Eye (tissue), 1 donor: ENCODE measurements around the gene SPATA32.
A peak's percentile ranks its signal among the peaks of the same experiment; 100 is the strongest.

Source experiments
- DNase-seq: peaks from one replicate; pipeline ENCODE4 v3.0.0-alpha.2; 2015

Gene SPATA32

DNA sequence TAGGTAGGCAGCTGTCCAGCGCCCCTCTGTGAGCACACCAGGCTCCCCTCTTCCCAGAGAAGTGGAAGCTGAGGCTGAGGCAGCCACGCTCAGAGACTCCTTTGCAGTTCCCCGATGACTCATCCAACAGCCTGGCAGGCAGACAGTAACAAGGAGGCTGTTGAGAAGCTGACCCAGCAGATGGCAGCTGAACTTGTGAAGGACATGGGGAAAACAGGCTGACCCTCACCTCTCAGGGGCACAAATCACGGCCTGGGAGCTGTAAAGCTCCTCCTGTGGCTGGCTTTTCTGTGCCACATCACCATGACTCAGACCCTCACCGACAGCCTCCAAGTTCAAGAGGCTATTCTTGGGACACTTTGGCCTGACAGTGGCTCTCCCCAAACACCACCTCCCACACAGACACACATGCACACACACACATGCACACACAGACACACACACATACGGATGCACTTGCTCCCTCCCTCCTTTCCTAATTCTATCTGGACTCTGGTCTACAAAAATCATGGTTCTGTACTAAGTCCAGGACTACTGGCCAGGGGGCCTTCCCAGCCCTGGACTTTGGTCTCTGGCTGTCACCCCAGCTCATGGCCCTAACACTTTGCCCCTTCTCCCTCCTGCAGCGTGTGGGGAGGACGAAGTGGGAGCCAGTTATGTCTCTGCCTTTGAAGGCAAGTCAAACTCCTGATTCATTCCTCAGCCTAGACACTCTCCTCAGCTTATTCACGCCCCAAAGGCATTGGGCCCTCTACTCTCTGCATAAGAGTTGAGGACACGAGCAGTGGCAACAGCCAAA is 31.7 kb upstream of the SPATA32 start:
- peak; percentile 51 for DNase-seq

DNA sequence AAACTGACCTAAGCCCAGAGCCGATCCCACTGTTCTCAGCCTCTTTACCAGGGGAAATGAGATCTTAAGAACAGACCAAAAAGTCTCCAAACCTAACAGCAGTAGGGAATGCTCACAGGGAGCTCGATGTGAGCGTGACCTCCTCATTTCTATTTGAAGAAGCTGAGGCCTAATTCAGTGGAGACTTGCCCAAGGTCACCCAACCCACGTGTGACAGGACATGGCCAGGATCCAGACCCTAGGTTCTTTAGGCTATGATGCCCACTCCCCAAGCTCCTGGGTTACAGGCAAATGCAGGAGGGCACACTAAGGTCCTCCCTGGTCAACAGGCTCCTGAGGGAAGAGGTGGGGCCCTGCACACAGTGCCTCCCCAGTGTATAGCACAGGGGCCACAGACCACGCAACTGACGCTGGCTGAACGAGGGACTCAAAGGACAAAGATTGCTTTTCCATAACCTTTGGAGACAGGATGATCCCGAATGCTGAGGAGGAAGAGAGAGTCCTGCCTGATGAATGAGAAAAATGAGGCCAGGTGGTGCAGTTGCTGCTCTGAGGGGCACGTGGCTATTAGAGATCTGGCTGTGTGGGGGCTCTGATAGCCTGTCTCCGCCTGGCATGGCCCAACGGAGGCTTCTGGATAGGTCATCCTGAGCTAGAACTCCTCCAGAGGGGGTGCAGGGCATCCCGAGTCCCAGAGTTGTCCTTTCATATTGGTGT is 31.0 kb upstream of the SPATA32 start:
- no peak for DNase-seq

DNA sequence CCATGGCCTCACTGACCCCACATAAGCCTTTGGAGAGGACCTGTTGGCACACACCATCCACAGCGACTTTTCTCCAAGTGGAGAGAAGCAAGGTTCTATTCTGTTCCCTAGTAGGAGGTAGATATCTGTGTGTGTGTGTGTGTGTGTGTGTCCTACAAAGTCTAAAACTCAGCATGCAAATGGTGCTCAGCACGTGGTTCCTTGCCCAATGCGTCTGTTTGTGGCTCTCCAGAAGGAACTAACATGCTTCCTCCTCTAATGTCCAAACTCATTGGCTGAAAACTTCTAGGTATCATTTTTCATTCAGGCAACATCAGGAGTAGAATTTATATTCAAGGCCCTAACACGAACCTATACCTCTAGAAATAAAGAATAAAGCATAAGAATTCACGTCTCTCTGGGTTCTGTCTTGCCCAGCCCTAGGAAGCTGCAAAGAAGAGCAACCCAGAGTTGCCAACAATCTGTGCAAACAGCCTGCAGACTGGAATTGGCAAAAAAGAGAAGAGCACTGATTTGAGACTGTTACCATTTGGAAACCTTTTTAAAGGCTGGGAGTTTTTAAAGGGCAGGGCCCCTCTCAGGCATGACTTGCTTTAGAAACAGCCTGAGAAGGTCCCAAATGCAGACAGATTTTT is 29.4 kb upstream of the SPATA32 start:
- no peak for DNase-seq

DNA sequence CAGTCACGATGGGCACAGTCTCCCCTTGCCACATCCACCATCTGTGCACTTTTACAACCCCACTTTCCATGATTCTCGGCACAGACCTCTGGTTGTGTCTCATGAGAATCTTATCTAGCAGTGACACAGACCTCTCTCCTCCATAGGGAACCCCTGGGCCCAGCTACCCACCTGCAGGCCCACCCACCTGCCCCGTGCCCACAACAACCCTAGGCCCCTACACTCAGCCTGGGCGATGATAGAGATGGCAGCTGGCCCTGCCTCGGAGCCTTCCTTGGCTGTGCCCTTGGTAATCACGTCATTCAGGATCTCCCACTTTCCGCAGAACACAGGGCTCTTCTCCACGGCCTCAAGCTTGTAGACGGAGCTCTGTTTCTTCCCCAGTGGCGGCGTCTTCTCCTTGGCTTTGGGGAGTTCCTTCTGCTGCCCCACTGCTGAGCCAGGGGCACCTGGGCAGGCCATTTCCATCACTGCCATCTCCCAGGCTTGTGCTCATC is 28.4 kb upstream of the SPATA32 start:
- DNase-seq: no peak

DNA sequence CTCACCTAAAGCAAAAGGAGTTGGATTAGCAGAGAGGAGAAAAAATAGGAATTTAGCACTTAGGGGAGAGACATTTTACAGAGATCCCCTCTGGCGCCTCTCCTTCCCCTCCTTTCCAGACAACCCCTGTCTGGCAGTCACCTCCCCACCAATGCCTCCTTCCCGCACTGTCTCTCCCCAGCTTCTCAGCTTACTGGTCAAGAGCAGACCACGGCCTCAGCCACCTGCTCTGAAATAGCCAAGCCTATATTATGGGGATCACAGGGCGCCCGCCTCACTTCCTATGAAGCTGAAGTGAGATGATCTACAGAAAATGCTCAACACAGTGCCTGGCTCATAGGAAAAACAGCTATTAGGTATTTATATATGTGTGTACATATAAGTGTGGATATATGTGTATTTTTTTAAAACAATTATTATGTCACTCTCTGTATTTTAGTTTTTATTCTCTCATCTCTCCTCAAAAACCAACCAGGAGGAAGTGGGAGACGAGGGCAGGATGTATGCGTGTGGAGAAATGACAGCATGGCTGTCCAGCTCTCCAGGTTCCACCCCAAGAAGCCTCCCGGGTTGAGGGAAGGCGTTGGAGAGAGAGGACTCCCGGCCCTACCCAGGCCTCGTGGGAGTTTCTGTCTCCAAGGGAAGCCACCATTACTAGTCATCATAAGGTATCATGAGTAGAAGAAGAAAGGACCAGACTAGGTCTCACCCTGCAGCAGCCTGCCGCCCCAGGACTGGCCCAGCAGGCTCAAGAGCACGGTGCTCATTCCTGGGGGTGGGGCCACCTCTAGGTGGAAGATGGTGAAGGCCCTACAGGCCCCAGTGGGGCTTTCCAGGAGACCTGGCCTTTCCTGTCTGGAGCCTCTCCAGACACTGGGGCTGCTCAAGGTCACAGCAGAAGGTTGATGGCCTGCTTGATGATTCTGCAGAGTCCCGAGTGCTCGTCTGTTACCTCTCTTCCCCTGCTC is 27.7 kb upstream of the SPATA32 start:
- DNase-seq: no peak

DNA sequence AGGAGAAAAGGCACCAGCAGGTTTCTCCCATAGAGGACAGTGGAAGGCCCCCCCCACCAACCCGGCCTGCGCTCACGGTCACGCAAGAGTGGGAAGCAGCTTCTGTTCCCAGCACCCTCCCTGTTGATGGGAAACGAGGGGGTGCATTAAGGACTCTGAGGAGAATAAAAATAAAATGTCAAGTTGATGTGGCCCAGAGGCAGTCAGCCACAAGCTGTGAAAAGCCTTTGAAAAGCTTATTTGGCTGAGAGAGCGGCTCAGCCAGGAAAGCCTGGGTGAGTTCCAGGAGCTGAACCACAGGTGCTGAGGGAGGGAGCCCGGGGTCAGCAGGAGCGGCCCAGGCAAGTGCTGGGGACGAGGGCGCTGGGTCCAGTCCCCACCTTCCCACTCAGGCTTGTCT is 26.9 kb upstream of the SPATA32 start:
- DNase-seq: no peak

DNA sequence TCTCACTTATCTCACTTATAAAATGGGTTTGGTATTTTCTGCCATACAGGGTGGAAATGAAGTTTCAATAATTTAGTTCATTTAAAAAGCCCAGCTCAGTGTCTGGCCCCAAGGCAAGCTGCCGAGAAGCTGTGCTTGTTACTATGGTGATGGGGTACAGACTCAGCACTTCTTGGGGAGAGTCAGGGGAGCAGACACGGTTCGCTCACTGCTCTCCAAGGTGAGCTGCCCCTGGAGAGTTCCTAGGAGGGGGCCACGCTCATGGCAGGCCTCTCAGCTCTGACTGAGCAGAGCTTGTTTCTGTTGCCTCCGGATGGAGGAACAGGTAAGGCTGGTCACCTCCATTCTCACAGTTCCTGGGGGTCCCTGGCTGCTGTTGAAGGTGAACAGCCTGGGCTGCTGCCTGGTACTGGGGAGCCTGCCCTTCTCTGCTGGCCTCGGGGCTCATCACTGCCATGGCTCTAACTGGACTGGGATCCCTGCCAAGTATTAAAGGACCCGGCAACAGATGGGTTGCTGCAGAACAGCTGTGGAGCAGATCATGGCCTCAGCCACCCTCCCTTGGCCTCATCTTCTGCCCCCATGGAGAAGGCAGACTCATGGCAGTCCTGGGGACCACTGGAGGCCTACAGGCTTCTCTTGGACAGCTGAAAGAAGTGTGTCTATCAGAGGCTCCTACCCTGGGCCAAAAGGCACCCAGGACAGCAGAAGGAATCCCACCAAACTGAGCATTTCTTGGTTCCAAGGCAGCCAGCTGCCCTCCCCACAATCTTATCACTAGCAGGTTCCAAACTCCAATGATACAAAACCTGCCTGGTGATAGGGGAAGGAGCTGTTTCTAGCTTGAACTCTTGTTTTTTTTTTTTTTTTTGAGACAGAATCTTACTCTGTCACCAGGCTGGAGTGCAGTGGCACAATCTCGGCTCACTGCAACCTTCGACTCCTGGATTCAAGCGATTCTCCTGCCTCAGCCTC is 25.9 kb upstream of the SPATA32 start:
- peak; percentile 51 for DNase-seq

DNA sequence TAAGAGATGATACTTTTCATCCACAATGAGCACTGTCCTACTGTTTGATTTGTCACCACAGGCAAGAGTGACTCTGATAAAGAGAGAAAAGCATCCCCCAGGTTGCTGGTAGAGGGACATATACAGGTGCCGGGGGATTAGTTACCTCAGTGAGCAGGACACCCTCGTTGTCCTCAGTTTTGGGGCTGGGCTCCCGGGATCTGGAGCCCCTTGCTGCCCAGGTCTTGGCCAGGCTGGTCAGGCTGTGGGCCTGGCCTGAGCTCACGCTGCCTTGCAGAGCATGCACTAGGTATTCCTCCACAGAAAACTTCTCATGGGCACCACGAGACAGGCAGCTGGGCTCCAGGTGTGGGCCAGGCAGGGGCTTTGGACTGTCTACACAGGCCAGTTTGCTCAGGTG is 24.4 kb upstream of the SPATA32 start:
- no peak for DNase-seq

DNA sequence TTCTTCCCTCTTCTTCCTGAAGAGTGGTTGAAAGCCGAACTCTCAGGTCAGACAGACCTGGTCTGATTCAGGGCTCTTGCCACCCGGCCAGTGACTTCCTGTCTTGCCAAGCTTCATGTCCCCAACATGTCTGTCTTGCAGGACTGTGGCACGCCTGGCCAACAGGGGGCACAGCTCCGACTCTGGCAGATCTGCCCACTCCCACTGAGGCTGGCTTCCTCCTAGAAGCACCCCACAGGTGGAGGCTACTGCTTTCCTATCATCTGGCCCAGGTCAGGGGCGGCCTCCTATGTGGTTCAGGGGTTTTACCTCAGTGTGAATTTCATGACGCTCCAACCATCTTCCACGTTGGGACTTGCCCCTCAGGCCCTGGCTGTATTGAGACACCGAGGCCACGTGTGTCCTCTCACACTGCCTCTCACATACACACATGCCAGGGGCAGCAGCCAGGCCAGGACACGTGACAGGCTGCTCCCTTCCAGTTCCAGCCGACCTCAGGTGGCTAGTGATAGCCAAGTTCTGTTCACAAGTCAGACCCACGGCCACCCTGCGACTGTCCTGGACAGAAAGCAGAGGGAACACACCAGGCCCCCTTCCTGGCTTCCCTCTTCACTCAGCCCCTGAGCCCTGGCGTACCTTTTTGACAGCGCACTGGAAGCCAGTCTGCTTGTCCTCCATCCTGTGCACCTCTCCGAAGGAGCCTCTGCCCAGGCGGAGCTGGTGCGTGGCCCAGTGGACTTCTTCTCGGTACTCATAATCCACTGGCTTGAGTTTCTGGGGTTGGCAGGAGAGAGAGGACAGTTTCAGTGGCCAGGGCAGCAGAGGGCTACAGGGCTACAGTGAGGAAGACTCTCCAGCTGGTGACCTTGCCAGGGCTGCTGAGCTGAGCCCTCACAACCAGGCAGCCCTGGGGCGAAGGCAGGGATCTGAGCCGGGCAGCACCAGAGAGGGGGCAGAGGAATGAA is 22.6 kb upstream of the SPATA32 start:
- DNase-seq: no peak

DNA sequence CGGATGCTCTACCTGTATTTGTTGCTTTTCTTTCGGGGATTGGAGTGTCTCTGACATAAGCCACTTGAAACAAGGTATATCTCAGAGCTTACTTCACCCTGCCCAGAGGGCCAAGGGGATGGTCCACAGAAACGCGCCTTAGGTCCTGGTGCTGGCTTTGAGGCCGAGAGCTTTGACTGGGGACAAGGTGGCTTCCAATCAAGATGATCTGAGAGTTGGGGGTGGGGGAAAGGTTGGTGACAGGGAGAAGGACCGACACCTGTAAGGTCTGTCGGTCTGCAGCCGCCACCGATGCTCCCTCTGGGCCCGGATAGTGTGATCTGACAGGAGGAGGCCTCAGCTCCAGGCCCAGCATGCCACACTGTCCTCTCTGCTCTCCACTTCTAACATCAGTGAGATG is 21.8 kb upstream of the SPATA32 start:
- no peak for DNase-seq

DNA sequence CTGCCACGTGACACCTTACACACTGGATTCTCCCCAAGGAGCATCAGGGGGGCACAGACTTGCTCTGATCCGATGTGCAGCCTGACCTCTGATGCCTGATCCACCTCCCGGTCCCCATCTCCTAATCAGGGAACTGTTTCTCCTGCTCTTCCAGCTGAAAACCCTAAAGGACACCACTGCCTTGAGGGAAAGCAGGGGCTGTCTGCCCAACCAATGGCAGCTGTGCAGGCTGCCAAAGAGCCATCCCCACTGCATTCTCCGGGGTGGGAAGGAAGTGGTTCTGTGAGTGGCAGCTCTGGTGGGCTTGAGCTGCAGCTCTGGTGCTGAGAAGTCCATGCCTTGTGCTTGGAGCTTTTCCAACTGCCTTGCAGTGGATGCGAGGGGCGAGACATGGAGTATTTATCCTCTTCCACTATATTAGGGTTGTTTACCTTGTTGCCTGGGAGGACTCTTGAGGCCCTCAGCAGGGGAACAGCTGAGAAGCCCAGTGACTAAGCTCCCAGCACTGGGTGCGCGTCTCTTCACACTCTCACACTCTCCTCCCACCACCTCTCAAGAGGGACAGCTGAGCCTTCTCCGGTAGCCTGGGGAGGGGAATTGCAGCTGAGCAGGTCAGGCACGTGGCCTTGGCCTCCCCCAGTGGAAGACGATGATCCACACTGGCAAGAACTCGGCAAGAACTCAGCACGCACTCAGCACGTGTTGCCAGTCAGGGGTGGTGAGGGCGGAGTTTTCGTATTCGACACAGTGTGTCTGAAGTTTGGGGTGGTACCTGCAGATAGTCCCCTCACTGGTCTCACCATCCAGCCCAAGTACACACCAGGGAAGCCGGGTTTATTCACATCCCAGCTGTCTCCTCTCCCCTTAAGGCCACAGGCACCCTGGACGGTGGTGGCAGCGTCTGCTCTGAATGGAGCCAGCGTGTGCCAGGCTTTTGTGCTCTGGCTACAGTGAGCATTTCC is 21.1 kb upstream of the SPATA32 start:
- no peak for DNase-seq

DNA sequence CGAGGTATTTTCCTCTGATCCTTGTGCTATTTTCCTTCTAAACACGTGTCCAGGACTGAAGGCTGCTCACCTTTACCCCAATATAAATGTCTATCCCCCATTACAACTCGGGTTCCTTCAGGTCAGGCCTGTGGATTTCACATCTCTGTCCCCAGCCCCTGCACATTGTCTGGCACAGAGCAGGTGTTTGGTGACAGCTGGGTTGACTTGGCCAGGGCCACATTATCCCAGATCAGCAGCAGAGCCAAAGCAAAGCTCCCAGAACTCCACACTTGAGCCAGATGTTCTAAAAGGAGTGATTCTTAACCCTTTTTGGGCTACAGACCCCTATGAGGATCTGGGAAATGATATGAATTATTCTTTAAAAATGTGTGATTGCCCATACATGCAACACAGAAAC is 18.0 kb upstream of the SPATA32 start:
- no peak for DNase-seq

DNA sequence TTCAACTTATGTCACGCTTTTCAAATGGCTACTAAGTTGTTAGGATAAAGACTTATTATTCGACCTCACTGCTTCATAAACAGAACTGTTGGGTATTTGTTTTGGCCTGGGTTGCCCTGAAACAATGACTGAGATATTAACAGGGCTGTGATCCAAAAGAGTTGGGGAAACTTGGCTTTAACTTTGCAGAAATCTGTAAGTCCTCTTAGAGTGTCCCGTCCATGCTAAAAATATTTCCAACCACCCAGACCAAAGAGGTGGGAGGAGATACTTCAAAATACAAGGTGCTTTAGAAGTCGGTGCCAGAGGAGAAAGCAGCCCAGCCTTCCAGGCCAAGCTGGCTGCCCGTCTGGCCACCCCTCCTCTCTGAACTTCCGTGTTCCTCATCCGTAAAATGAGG is 16.1 kb upstream of the SPATA32 start:
- DNase-seq: no peak

DNA sequence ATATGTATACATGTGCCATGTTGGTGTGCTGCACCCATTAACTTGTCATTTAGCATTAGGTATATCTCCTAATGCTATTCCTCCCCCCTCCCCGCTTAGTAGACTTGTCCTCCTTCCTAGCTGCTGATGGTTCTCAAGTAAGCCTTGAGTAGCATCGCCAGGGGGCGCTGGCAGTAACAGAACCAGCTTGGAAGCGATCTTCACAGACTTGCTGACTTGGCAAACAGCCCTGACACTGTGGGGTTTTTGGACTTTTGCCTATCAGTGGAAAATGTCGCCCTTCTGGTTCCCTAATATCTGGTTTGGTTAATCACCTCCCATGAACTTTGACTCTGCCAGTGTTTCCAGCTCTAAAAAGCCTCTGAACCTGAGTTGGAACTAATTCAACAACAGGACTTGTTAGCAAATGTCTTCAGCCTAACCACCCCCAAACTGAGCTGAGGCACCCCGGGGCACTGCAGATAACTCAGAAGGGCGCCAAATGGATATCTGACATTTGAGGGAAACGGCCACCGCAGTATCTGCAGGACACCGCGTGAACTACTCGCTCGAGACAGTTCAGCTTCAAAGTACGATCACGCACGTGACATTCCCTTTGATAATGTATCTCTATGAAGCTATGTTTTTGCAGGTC is 15.4 kb upstream of the SPATA32 start:
- DNase-seq: peak; percentile 96

DNA sequence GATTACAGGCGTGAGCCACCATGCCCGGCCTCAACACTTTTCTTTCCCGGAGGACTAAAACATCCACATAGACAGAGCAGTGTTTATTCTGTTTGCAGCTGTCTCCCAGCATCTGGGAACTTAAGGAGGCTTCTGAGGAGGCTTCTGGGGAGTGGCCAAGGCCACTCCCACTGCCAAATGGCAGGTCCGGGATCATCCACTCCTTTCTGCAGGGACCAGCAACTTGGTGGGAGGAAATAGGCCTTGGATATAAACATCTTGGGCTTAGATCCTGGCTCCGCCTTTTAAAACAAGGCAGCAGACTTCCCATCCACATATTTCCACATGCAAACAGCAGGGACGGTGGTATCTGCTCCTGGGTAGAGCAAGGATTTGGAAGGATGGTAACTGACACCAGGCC is 14.1 kb upstream of the SPATA32 start:
- DNase-seq: no peak

DNA sequence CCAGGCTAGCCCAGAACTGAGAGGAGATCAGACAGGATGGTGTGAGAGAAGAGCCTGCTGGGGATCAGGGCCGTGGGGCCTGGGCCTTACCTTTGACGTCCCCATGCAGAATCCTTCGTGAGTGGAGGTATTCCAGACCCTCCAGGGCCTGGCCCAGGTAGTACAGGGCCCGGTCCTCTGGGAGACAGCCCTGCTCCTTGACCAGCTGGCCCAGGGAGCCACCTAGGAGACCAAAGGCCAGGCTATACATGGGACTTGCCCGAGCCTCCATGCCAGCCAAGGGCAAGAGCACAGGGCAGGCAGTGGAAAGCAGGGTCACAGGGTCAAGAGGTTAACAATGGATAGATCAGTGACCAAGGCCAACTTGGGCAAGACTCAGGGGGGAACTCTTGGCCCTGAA is 12.1 kb upstream of the SPATA32 start:
- DNase-seq: no peak

DNA sequence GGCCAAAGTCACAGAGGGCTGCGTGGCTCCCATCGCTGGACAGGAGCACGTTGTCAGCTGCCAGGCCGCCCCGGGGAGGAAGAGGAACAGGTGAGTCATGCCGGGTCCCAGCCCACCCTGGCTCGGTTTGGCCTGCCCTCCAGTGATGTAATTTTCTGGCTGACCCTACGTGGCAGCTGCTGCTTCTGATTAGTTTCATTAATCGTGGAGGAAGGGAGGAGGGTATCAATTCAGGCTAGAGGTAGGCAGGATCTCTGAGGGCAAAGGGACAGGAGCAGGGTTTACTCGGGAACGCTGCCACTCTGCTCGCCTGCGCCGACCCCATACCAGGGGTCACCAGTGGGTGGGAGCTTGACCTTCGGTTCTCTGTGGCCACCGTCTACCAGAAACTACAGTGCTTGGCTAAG is 11.7 kb upstream of the SPATA32 start:
- no peak for DNase-seq

DNA sequence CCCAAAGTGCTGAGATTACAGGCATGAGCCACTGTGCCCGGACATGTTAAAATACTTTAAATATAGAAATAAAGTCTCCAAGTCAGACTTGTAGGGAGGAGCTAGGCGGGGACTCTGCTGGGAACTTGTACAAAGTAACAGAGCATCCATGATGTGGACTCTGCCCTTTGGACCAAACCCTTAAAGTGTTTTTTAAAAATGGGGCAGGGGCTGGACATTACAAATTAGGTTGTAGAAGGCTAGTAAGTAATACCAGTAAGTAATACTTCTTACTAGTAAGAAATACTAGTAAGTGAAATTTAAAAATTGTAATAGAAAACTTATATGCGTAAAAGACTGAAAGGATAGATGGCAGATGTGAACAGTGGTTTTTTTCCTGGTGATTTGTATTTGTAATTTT is 9.7 kb upstream of the SPATA32 start:
- DNase-seq: no peak
